Embryonic facial prominence (tissue), 1 donor: ENCODE data around the gene EFCAB14.
"Not testable (repeated sequence)": the region's sequence is repeated elsewhere in the genome, so short reads cannot be mapped to it uniquely, and the experiment has no call there.

Experiments used
- DNase-seq: peaks from one replicate; pipeline ENCODE4 v3.0.0-alpha.2; 2016; ENCODE audit errors: extremely low spot score

EFCAB14 gene

GRCh38 chr1:46684670-46685069 is 34.2 kb downstream of the EFCAB14 start:
- no peak for DNase-seq

DNA sequence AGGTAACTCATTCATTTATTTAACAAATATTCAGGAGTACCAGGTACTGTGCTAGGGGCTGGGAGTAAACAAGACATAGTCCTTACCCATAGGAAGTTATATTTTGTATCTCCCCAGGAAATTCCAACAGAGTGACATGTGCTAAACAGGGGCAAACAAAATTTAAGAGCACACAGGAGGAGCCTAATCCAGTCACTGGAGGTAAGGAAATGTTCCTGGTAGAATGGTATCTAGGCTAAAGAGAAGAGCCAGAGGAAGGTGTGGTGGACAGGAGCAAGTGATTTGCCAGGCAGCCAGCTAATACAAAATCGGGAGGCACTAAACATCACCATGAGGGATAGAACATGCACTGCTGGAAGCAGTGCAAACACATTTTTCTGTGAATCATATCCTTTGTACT is 36.9 kb downstream of the EFCAB14 start:
- DNase-seq: no peak

GRCh38 chr1:46681333-46682034 is 37.4 kb downstream of the EFCAB14 start:
- no peak for DNase-seq

DNA sequence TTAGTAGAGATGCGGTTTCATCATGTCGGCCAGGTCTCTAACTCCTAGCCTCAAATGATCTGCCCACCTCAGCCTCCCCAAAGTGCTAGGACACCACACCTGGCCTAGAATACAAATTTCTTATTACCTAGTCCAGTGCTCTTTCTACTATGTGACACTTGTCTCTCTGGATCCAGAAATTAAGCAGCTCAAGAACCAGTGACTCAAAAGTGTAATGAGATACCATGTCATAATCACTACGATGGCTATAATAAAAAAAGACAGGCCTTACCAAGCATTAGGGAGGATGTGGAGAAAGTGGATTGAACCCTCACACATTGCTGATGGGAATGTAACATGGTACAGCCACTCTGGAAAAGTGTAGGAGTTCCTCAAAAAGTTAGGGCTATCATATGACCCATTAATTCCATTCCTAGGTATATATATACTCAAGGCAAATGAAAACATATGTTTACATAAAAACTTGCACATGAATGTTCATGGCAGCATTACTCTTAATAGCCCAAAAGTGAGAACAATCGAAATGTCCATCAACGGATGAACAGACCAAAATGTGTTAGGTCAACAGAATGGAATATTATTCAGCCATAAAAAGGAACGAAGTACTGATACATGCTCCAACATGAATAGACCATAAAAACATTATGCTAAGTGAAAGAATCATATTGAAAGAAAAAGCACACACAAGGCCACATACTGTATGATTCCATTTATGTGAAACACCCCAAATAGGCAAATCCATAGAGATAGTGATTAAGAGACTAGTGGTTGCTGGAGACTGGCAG is 38.9 kb downstream of the EFCAB14 start:
- DNase-seq: no peak

GRCh38 chr1:46677339-46677738 is 41.6 kb downstream of the EFCAB14 start:
- no peak for DNase-seq

DNA sequence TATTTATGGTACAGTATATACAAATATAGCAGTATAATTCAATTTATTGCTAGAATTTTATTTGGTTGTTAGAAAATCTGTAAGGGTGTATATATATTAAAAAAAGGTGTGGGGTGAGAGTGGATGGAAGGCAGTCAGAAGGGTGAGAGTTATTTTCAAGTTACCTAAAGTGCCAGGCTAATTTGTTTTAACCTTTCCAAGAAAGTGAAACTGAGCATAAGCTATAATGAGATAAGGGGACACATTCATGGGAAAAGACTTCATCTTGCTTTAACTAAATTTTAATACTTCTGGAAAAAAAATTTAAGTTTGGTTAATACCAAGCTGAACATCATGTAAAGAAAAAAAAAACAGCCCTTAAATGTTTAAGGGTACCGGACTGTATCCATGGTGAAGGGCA is 42.4 kb downstream of the EFCAB14 start:
- DNase-seq: no peak

- DNase-seq: no peak
Observed at GRCh38 chr1:46675549-46676314, 43.2 kb downstream of the EFCAB14 start.

- no peak for DNase-seq
Observed at GRCh38 chr1:46673749-46674182, 45.1 kb downstream of the EFCAB14 start.

- DNase-seq: no peak
Observed at GRCh38 chr1:46672696-46673095, 46.2 kb downstream of the EFCAB14 start.

- no peak for DNase-seq
Observed at GRCh38 chr1:46671554-46671953, 47.4 kb downstream of the EFCAB14 start, which contains the start of gene TEX38. Gene TEX38 (plus strand): TSS chr1:46671854. CDS start chr1:46671935, 81 bp downstream.

DNA sequence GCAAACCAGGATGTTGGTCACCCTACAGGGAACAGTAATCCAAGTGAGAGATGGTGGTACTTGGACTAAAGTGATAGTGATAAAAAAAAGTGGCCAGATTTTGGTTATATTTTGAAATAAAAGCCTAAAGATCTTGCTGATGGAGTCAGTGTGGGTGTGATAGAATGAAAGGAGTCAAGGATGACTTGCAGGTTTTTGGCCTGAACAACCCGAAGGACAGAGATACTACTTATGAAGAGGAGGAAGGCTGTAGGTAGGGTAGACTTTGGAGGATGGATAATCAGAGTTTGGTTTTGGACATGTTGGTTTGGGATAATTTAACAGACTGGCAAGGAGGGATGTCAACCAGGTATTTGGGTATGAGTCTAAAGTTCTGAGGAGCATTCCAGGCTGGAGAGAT is 48.8 kb downstream of the EFCAB14 start:
- DNase-seq: no peak

GRCh38 chr1:46667782-46668760 is 50.8 kb downstream of the EFCAB14 start, which contains the start of gene ATPAF1:
Gene ATPAF1 (minus strand): TSS chr1:46668364. CDS start chr1:46668322, 42 bp downstream.
- DNase-seq: peak; percentile 40

- no peak for DNase-seq
Observed at GRCh38 chr1:46665983-46666382, 52.9 kb downstream of the EFCAB14 start.

GRCh38 chr1:46662919-46663318 is 56.0 kb downstream of the EFCAB14 start:
- not testable (repeated sequence) for DNase-seq

GRCh38 chr1:46660116-46660515 is 58.8 kb downstream of the EFCAB14 start:
- not testable (repeated sequence) for DNase-seq

DNA sequence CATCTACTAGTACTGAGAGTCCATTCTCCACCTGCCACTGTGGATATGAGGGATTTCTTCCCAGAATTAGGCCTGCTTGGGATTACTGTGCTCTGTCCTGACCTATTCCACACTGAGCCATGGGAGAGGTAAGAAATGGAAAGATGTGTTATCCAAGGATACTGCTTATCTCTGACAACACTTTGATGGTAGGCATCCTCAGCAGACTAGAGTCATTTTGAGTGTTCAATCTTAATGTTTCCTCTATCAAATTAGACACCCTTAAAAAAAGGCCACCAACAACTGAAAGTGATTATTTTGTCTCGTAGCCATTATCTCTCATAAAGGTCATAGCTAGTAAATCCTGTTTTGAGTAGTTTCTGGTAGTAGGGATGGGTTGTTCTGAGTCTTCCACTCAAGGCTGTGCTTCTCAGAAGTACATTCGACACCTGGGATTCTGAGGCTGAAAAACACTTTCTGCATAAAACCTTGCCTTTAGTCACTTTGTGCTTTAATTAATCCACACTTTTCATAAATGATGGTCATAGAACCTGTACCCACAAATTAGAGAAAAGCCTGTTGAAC is 59.5 kb downstream of the EFCAB14 start:
- no peak for DNase-seq

DNA sequence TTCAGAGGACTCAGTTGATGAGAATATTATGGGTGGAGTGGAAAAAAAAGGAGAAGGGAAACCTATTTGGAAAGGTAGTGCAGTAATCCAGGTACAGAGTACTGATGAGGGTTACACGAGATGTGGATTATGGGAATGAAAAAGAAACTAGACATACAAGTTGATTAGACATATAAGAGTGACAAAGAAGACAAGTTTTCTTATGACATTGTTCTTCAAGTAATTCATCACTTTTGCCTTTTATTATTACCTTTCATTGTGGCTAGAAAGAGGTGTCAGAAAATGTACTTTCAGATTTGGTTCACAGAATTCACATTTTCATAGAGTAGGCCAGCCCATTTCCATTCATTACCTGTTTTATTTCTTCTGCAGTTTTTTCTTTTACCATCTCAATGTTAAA is 61.1 kb downstream of the EFCAB14 start:
- DNase-seq: no peak

- no peak for DNase-seq
Observed at GRCh38 chr1:46656643-46657042, 62.3 kb downstream of the EFCAB14 start.

- DNase-seq: no peak
Observed at GRCh38 chr1:46655848-46656247, 63.1 kb downstream of the EFCAB14 start.

DNA sequence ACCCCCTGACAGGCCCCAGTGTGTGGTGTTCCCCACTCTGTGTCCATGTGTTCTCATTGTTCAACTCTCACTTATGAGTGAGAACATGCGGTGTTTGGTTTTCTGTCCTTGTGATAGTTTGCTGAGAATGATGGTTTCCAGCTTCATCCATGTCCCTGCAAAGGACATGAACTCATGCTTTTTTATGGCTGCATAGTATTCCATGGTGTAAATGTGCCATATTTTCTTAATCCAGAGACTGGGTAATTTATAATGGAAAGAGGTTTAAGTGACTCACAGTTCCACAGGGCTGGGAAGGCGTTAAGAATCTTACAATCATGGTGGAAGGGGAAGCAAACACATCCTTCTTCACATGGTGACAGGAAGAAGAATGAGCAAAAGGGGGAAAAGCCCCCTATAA is 64.2 kb downstream of the EFCAB14 start:
- DNase-seq: not testable (repeated sequence)

GRCh38 chr1:46654012-46654411 is 64.9 kb downstream of the EFCAB14 start:
- no peak for DNase-seq
